Bronchial epithelial cell (primary cell): ENCODE data around the gene PAX2. TPM values are rescaled to one million over a fixed set of nuclear protein-coding genes. Genes with fewer than 3 reads are reported as not detected.

Source experiments
- DNase-seq: peaks from one replicate; pipeline ENCODE4 v3.0.0-alpha.2; 2010; ENCODE audit warnings: low read depth
- FAIRE-seq: peaks from 2 replicates; lab custom pipeline; 2011; peaks lifted over from hg19 to GRCh38; lab: Jason Lieb, UNC
- H3K27me3 ChIP-seq: 2 replicates; pipeline ENCODE4 v1.5.1; 2011; ENCODE audit warnings: low read length; ENCODE audit not compliant: control insufficient read depth, insufficient read depth
- H3K36me3 ChIP-seq: 2 replicates; pipeline ENCODE4 v1.5.1; 2011; ENCODE audit warnings: low read length; ENCODE audit not compliant: control insufficient read depth, insufficient read depth
- H3K4me3 ChIP-seq: 2 replicates; pipeline ENCODE4 v1.5.1; 2011; ENCODE audit warnings: mild to moderate bottlenecking, low read depth, low read length, control low read depth
- total RNA-seq: library from RNA; depleted of rRNA; stranded (reverse); fragments of >200 nt; gene quantifications from 2 replicates; pipeline ENCODE4 v1.2.1, GENCODE V29; 2014
- TF ChIP-seq, protein P1 (sequence below): IDR thresholded peaks from 2 replicates; pipeline ENCODE4 v1.5.1; 2011; ENCODE audit warnings: mild to moderate bottlenecking, moderate library complexity, low read length, control low read depth, inconsistent platforms; ENCODE audit not compliant: insufficient read depth, severe bottlenecking

PAX2 gene
- total RNA-seq, 1 donor from 2014 or later = not detected

DNA sequence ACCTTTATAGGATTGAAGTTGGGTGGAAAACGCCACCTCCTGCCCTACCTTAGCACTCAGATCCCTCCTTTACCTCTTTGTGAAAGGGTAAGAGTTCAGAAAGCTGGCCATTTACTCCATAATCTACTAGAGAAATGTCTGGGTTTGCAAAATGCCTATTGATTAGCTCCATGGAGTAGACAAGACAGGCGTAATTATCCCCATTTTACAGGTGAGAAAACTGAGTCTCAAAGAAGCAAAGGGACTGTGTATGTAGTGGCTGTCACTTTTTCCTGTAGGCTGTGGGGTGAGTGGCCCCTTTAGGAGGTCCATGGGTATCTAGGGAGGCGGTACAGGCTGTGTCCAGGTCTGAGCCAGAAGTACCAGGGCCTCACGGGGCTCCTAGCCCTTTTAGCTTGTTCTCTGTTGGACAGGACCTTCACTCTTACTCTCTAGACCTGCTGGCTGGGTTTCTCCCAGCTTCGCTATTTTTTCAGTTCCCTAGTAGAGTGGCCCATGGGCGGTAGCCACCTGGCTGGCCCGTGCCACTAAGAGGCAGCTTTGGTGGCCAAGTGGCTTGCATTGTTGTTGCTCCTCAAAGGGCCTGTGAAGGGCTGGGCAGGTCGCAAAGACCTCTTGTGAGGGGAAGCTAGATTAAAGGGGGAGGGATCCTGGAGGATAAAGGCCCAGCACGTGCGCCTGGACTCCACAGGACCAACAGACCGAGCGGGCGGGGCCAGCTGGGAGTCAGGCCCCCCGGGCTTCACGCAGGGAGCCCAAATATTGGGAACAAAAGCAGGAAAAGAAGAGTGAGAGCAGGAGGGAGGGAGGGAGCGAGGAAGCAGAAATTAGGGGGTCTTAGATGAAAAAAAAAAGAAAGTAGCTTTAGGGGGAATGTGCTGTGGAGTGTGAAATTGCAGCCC is 4.7 kb upstream of the PAX2 start:
- no peak overlapping the region for H3K4me3 ChIP-seq

DNA sequence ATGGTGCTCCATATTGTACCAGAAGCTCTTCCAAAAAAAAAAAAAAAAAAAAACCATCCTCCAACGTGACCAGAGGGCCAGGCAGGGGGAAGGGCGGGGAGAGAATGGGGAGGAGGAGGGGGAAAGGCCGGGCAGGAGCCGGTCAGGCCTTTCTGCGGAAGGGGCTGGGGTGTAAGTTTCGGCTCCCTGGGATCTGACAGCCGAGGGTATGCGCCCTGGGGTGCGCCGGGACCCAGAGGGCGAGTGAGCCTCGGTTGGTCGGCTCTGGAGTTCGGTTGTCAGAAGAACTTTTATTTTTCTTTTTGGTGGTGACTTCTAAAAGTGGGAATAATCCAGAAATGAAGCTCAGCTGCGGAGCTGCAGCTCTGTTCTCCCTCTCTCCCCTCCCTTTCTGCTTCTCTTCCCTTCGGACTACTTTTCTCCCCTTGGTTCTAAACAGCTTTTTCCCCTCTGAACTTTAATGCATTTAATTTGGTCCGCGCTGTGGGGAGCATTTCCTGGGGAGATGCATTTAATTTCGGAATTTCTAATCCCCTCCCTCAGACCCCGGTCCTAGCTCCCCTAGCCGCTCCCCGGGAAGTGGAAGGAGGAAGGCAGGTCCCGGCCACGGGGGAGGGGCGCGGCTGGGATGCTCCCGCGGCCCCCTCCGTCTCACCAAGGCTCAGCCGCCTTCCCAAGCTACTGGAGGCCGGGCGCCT is 3.9 kb upstream of the PAX2 start:
- Histone ChIP-seq H3K36me3 (no peaks in the 10 kb centered on the region), H3K27me3 (peaks cover 84% of the 10 kb centered on the region), H3K4me3 (no peak overlapping the region)
- no peak for DNase-seq
- no peak for FAIRE-seq
- TF ChIP-seq, protein P1, sequence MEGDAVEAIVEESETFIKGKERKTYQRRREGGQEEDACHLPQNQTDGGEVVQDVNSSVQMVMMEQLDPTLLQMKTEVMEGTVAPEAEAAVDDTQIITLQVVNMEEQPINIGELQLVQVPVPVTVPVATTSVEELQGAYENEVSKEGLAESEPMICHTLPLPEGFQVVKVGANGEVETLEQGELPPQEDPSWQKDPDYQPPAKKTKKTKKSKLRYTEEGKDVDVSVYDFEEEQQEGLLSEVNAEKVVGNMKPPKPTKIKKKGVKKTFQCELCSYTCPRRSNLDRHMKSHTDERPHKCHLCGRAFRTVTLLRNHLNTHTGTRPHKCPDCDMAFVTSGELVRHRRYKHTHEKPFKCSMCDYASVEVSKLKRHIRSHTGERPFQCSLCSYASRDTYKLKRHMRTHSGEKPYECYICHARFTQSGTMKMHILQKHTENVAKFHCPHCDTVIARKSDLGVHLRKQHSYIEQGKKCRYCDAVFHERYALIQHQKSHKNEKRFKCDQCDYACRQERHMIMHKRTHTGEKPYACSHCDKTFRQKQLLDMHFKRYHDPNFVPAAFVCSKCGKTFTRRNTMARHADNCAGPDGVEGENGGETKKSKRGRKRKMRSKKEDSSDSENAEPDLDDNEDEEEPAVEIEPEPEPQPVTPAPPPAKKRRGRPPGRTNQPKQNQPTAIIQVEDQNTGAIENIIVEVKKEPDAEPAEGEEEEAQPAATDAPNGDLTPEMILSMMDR = no peak

More for the DNA sequence above, 4.7 kb upstream of the PAX2 start:
- TF ChIP-seq, protein P1 = no peak
- Histone ChIP-seq H3K36me3 (no peaks in the 10 kb centered on the region), H3K27me3 (peaks cover 87% of the 10 kb centered on the region)
- DNase-seq = no peak
- FAIRE-seq = no peak

GRCh38 chr10:100742076-100742771 is 3.2 kb upstream of the PAX2 start:
- Histone ChIP-seq H3K4me3 (no peak overlapping the region), H3K27me3 (peaks cover 84% of the 10 kb centered on the region), H3K36me3 (no peaks in the 10 kb centered on the region)
- TF ChIP-seq, protein P1 = no peak
- FAIRE-seq (no peak), DNase-seq (no peak)

DNA sequence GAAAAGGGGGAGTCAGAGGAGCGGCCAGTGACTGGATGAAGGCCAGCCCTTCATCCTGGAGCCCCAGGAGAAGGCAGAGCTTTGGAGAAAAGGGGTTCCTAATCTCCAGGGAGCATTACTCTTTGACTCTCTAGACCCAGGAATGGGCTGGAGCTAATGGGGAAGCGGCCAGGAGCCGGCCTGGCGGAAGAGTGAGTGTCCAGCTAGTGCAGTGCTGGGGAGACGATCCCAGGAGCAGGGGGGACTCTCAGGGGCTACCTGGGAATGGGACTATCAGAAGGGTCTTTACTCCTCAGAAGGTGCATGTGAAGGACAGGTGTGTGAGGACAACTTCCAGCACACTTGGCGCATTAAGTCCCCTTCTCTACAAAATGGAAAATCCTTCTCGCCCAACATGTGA is 2.4 kb upstream of the PAX2 start:
- DNase-seq (no peak), FAIRE-seq (no peak)
- Histone ChIP-seq H3K4me3 (no peak overlapping the region), H3K36me3 (no peaks in the 10 kb centered on the region), H3K27me3 (peaks cover 81% of the 10 kb centered on the region)
- TF ChIP-seq, protein P1 = no peak

GRCh38 chr10:100743626-100744135 is 1.7 kb upstream of the PAX2 start:
- Histone ChIP-seq H3K27me3 (peaks cover 83% of the 10 kb centered on the region), H3K36me3 (no peaks in the 10 kb centered on the region), H3K4me3 (no peak overlapping the region)
- no peak for FAIRE-seq
- peak; percentile 33 for DNase-seq
- TF ChIP-seq, protein P1 = peak; percentile 83
